H9 (cell line): Measurements from ENCODE around the gene ACACA. TPM values are rescaled to one million over a fixed set of nuclear protein-coding genes. Genes with fewer than 3 reads are reported as not detected.

ENCODE experiments used
- DNase-seq: peaks from one replicate; pipeline ENCODE4 v3.0.0-alpha.2; 2017
- H2AFZ ChIP-seq: one replicate; pipeline ENCODE4 v1.6.1; 2013; ENCODE audit warnings: mild to moderate bottlenecking, low read length, control low read depth, moderate library complexity
- H2AK5ac ChIP-seq: 2 replicates; pipeline ENCODE4 v1.6.1; 2013; ENCODE audit warnings: low read length, control low read depth, mixed read lengths; ENCODE audit not compliant: insufficient read length
- H2BK120ac ChIP-seq: one replicate; pipeline ENCODE4 v1.6.1; 2013; ENCODE audit warnings: low read depth, mild to moderate bottlenecking, low read length, control low read depth, inconsistent platforms; ENCODE audit not compliant: poor library complexity, severe bottlenecking
- H2BK12ac ChIP-seq: 2 replicates; pipeline ENCODE4 v1.6.1; 2013; ENCODE audit warnings: low read length, control low read depth, mixed read lengths, low read depth; ENCODE audit not compliant: insufficient read length
- H2BK15ac ChIP-seq: 2 replicates; pipeline ENCODE4 v1.6.1; 2013; ENCODE audit warnings: low read depth, low read length, control low read depth
- H2BK20ac ChIP-seq: one replicate; pipeline ENCODE4 v1.6.1; 2013; ENCODE audit warnings: low read depth, mild to moderate bottlenecking, low read length, control low read depth, inconsistent platforms; ENCODE audit not compliant: poor library complexity, severe bottlenecking
- H2BK5ac ChIP-seq: 2 replicates; pipeline ENCODE4 v1.6.1; 2013; ENCODE audit warnings: low read length, control low read depth, mixed read lengths; ENCODE audit not compliant: insufficient read length
- H3K14ac ChIP-seq: 2 replicates; pipeline ENCODE4 v1.6.1; 2013; ENCODE audit warnings: low read length, control low read depth; ENCODE audit not compliant: insufficient read depth
- H3K18ac ChIP-seq: 2 replicates; pipeline ENCODE4 v1.6.1; 2013; ENCODE audit warnings: low read depth, mild to moderate bottlenecking, mixed read lengths, low read length, control low read depth; ENCODE audit not compliant: insufficient read length
- H3K23ac ChIP-seq: 2 replicates; pipeline ENCODE4 v1.6.1; 2013; ENCODE audit warnings: low read length, control low read depth, mixed read lengths, low read depth; ENCODE audit not compliant: insufficient read length
- H3K23me2 ChIP-seq: 2 replicates; pipeline ENCODE4 v1.6.1; 2013; ENCODE audit warnings: low read depth, mild to moderate bottlenecking, mixed read lengths, low read length, control low read depth; ENCODE audit not compliant: insufficient read length, poor library complexity, severe bottlenecking
- H3K27ac ChIP-seq: 2 replicates; pipeline ENCODE4 v1.5.1; 2013; ENCODE audit warnings: low read length, control low read depth, mixed read lengths, low read depth; ENCODE audit not compliant: insufficient read length
- H3K27me3 ChIP-seq: 2 replicates; pipeline ENCODE4 v1.6.1; 2013; ENCODE audit warnings: low read length, control low read depth, inconsistent platforms; ENCODE audit not compliant: insufficient read depth
- H3K4ac ChIP-seq: 2 replicates; pipeline ENCODE4 v1.6.1; 2013; ENCODE audit warnings: low read depth, mild to moderate bottlenecking, control low read depth, inconsistent platforms, low read length, moderate library complexity
- H3K4me1 ChIP-seq: 2 replicates; pipeline ENCODE4 v1.6.1; 2013; ENCODE audit warnings: low read length, control low read depth, inconsistent platforms; ENCODE audit not compliant: insufficient read depth
- H3K4me2 ChIP-seq: 2 replicates; pipeline ENCODE4 v1.6.1; 2013; ENCODE audit warnings: low read length, control low read depth, mixed read lengths; ENCODE audit not compliant: insufficient read length, insufficient read depth
- H3K56ac ChIP-seq: 2 replicates; pipeline ENCODE4 v1.6.1; 2013; ENCODE audit warnings: low read depth, mild to moderate bottlenecking, mixed read lengths, low read length, control low read depth; ENCODE audit not compliant: insufficient read length
- H3K79me1 ChIP-seq: 2 replicates; pipeline ENCODE4 v1.6.1; 2013; ENCODE audit warnings: low read depth, mild to moderate bottlenecking, moderate library complexity, low read length, control low read depth, inconsistent platforms; ENCODE audit not compliant: insufficient read depth, poor library complexity, severe bottlenecking
- H3K79me2 ChIP-seq: 2 replicates; pipeline ENCODE4 v1.6.1; 2013; ENCODE audit warnings: low read length, control low read depth, inconsistent platforms; ENCODE audit not compliant: insufficient read depth
- H3K9ac ChIP-seq: 2 replicates; pipeline ENCODE4 v1.6.1; 2013; ENCODE audit warnings: low read length, control low read depth, mixed read lengths; ENCODE audit not compliant: insufficient read length; ENCODE audit errors: extremely low read depth
- H3K9me3 ChIP-seq: one replicate; pipeline ENCODE4 v1.6.1; 2013; ENCODE audit warnings: low read depth, low read length, inconsistent platforms; ENCODE audit not compliant: control insufficient read depth
- H3T11ph ChIP-seq: one replicate; pipeline ENCODE4 v1.6.1; 2013; ENCODE audit warnings: mild to moderate bottlenecking, low read length, control low read depth, inconsistent platforms
- H4K20me1 ChIP-seq: one replicate; pipeline ENCODE4 v1.6.1; 2013; ENCODE audit not compliant: control insufficient read depth, insufficient read length, insufficient read depth
- H4K5ac ChIP-seq: 2 replicates; pipeline ENCODE4 v1.6.1; 2013; ENCODE audit warnings: low read depth, mild to moderate bottlenecking, mixed read lengths, low read length, control low read depth; ENCODE audit not compliant: insufficient read length
- H4K8ac ChIP-seq: replicated peaks from 2 replicates; pipeline ENCODE4 v1.6.1; 2013; ENCODE audit warnings: low read length, control low read depth, mixed read lengths, low read depth; ENCODE audit not compliant: insufficient read length
- H4K91ac ChIP-seq: 2 replicates; pipeline ENCODE4 v1.6.1; 2013; ENCODE audit warnings: low read depth, mild to moderate bottlenecking, moderate library complexity, mixed read lengths, low read length, control low read depth; ENCODE audit not compliant: insufficient read length
- H3K27ac Mint-ChIP-seq, 3 experiments: 2 replicates in 2 of 3; 3 replicates in 1 of 3; pipeline ENCODE4 v1.8.0; 2020 to 2021; ENCODE audit warnings: mixed read lengths in 3 of 3, mild to moderate bottlenecking in 1 of 3, moderate library complexity in 1 of 3
- H3K27me3 Mint-ChIP-seq: 2 replicates; pipeline ENCODE4 v1.8.0; 2021; ENCODE audit warnings: low read depth, mild to moderate bottlenecking, moderate library complexity, mixed read lengths
- H3K36me3 Mint-ChIP-seq, 3 experiments: 2 replicates in 2 of 3; 3 replicates in 1 of 3; pipeline ENCODE4 v1.8.0; 2020 to 2021; ENCODE audit warnings: low read depth in 3 of 3, mixed read lengths in 3 of 3; ENCODE audit not compliant: insufficient read depth in 1 of 3
- H3K4me1 Mint-ChIP-seq, 2 experiments: 2 replicates each; pipeline ENCODE4 v1.8.0; 2020; ENCODE audit warnings: mixed read lengths in 2 of 2
- H3K4me3 Mint-ChIP-seq, 2 experiments: 2 replicates in 1 of 2; 3 replicates in 1 of 2; pipeline ENCODE4 v1.8.0; 2020 to 2021; ENCODE audit warnings: mild to moderate bottlenecking in 2 of 2, mixed read lengths in 2 of 2, moderate library complexity in 1 of 2
- H3K9me3 Mint-ChIP-seq, 2 experiments: 2 replicates in 1 of 2; 3 replicates in 1 of 2; pipeline ENCODE4 v1.8.0; 2020; ENCODE audit warnings: mild to moderate bottlenecking in 2 of 2, mixed read lengths in 2 of 2, moderate library complexity in 1 of 2
- CTCF ChIP-seq: fragments of 200-600 bp; sonication (generic); conservative IDR thresholded peaks from 3 replicates; pipeline ENCODE4 v1.8.0; 2021; ENCODE audit warnings: antibody characterized with exemption, mild to moderate bottlenecking
- WGBS: extraction: QIAGEN DNeasy Blood & Tissue Kit; methylation state at CpG from one replicate; pipeline ENCODE4 v1.1.7; 2013; ENCODE audit warnings: missing lambda C conversion rate, low lambda C conversion rate, mixed read lengths; ENCODE audit not compliant: insufficient read length; ENCODE audit errors: extremely low coverage; 5-methylcytosine and 5-hydroxymethylcytosine counted together
- total RNA-seq: library from RNA; stranded (reverse); gene quantifications from 2 replicates; pipeline ENCODE4 v1.2.1, GENCODE V29; 2021

Gene ACACA
- total RNA-seq, 1 experiment from 2014 or later = 135 TPM

DNA sequence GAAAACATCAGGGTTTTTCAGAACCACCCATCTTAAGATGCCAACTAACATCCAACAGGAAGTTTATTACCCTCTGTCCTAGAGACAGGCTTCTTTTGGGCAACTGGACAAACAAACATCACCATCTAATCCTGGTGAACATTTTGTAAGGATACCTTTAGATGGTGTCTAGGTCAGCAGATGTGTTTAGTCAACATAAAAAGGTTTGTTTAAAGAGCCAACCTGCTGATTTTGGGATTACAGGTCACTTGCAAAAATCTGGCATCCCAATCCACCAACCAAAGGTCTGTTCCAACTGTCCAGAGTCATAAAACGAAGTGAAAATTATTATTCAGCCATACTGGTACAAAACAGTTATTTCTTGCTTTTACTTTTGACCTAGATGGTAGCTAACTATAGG lies 176.0 kb downstream of the ACACA start:
- DNase-seq = no peak

More for the DNA sequence above, 176.0 kb downstream of the ACACA start:
- H3K14ac ChIP-seq = no peak overlapping the region
- H3K79me1 ChIP-seq = no peaks in the 10 kb centered on the region
- TF ChIP-seq CTCF = no peak
- no peak overlapping the region for H3T11ph ChIP-seq
- H3K4ac ChIP-seq = no peak overlapping the region
- no peaks in the 10 kb centered on the region for H3K23me2 ChIP-seq
- H3K23ac ChIP-seq = no peak overlapping the region
- H3K36me3 Mint-ChIP-seq = peaks cover 33 to 56% (median 47%) of the 10 kb centered on the region in 3 experiments
- no peak overlapping the region for H3K4me2 ChIP-seq
- H3K27me3 ChIP-seq = no peaks in the 10 kb centered on the region; the same call in 1 of the 2 replicates
- WGBS = no CpG with 5 or more reads among the region's 1 CpG
- H4K5ac ChIP-seq = no peak overlapping the region
- H2BK5ac ChIP-seq = no peak overlapping the region
- H3K9me3 ChIP-seq = no peaks in the 10 kb centered on the region
- no peaks in the 10 kb centered on the region for H4K20me1 ChIP-seq
- H3K79me2 ChIP-seq = no peaks in the 10 kb centered on the region
- H2BK12ac ChIP-seq = no peak overlapping the region
- H2BK15ac ChIP-seq = no peak overlapping the region
- H3K4me3 Mint-ChIP-seq = no peak overlapping the region
- H4K91ac ChIP-seq = no peak overlapping the region
- H3K4me1 Mint-ChIP-seq = peaks cover 16 to 20% of the 10 kb centered on the region in 2 experiments
- no peak overlapping the region for H3K18ac ChIP-seq
- H3K4me1 ChIP-seq = peaks cover 3% of the 10 kb centered on the region
- no peaks in the 10 kb centered on the region for H3K9me3 Mint-ChIP-seq
- H3K9ac ChIP-seq = no peak overlapping the region
- no peak overlapping the region for H2AK5ac ChIP-seq
- H3K27me3 Mint-ChIP-seq = no peaks in the 10 kb centered on the region
- H2AFZ ChIP-seq = no peak overlapping the region
- peak overlapping the region in 1 of 3 experiments; percentile 51; a peak in 1 of 7 replicates for H3K27ac Mint-ChIP-seq
- no peak overlapping the region for H3K56ac ChIP-seq
- H4K8ac ChIP-seq = no peak overlapping the region
- H3K27ac ChIP-seq = no peak overlapping the region
- H2BK20ac ChIP-seq = no peak overlapping the region
- no peak overlapping the region for H2BK120ac ChIP-seq
